Endometrial microvascular endothelial cells (primary cell): ENCODE data around the gene OR6K2. TPM values are rescaled to one million over a fixed set of nuclear protein-coding genes. Genes with fewer than 3 reads are reported as not detected.
"Not testable (repeated sequence)": the region's sequence is repeated elsewhere in the genome, so short reads cannot be mapped to it uniquely, and the experiment has no call there.

Experiments used
- in situ Hi-C: cut with HindIII; loops from 2 replicates; pipeline ENCODE4 v1.10.0; 2017; ENCODE audit warnings: low sequenced_read_pairs, low pct_unique_long_range_greater_than_20kb; ENCODE audit errors: inconsistent ontology term
- total RNA-seq: library from RNA; depleted of rRNA; stranded (reverse); fragments of >200 nt; gene quantifications from one replicate; pipeline ENCODE4 v1.2.3, GENCODE V29; 2015; ENCODE audit errors: inconsistent ontology term

The OR6K2 gene
- not detected for total RNA-seq

GRCh38 chr1:158700552-158700951 lies at the start of gene OR6K2:
TSS of gene OR6K2 (minus strand) at chr1:158700652. CDS start at chr1:158700652, 0 bp downstream.
- in situ Hi-C loops = no loop called here

- in situ Hi-C loops = no loop called here
Observed at GRCh38 chr1:158735848-158736247, 35.4 kb upstream of the OR6K2 start.

- in situ Hi-C loops = no loop called here
Observed at GRCh38 chr1:158732524-158732923, 32.1 kb upstream of the OR6K2 start.

- in situ Hi-C loops = no loop called here
Observed at GRCh38 chr1:158731707-158732106, 31.3 kb upstream of the OR6K2 start.

GRCh38 chr1:158730453-158730852 lies 30.0 kb upstream of the OR6K2 start:
- in situ Hi-C loops = no loop called here

GRCh38 chr1:158728510-158729225 lies 28.2 kb upstream of the OR6K2 start:
- in situ Hi-C loops = no loop called here

GRCh38 chr1:158724442-158724841 lies 24.0 kb upstream of the OR6K2 start:
- in situ Hi-C loops = no loop called here

GRCh38 chr1:158720620-158721019 lies 20.2 kb upstream of the OR6K2 start, which contains the start of gene OR6K3:
TSS of gene OR6K3 (minus strand) at chr1:158720720. CDS start at chr1:158718115, 2,605 bp downstream.
- in situ Hi-C loops = no loop called here

- in situ Hi-C loops = no loop called here
Observed at GRCh38 chr1:158719664-158720063, 19.2 kb upstream of the OR6K2 start.

- in situ Hi-C loops = no loop called here
Observed at GRCh38 chr1:158717344-158717743, 16.9 kb upstream of the OR6K2 start.

GRCh38 chr1:158716335-158716734 lies 15.9 kb upstream of the OR6K2 start:
- in situ Hi-C loops = no loop called here

GRCh38 chr1:158714754-158715153 lies 14.3 kb upstream of the OR6K2 start:
- in situ Hi-C loops = no loop called here

GRCh38 chr1:158711098-158711497 lies 10.6 kb upstream of the OR6K2 start:
- in situ Hi-C loops = no loop called here

- in situ Hi-C loops = no loop called here
Observed at GRCh38 chr1:158706096-158706495, 5.6 kb upstream of the OR6K2 start.

GRCh38 chr1:158694596-158694995 lies 5.9 kb downstream of the OR6K2 start:
- in situ Hi-C loops = no loop called here

GRCh38 chr1:158692356-158692755 lies 8.1 kb downstream of the OR6K2 start:
- in situ Hi-C loops = no loop called here

- in situ Hi-C loops = no loop called here
Observed at GRCh38 chr1:158691907-158692306, 8.5 kb downstream of the OR6K2 start.

GRCh38 chr1:158691149-158691548 lies 9.3 kb downstream of the OR6K2 start:
- in situ Hi-C loops = not testable (repeated sequence)

GRCh38 chr1:158689875-158690274 lies 10.6 kb downstream of the OR6K2 start:
- in situ Hi-C loops = no loop called here

GRCh38 chr1:158689110-158689509 lies 11.3 kb downstream of the OR6K2 start:
- in situ Hi-C loops = no loop called here

- in situ Hi-C loops = not testable (repeated sequence)
Observed at GRCh38 chr1:158688343-158688742, 12.1 kb downstream of the OR6K2 start.
